ENCODE results near the gene MBP.

Gene MBP

DNA sequence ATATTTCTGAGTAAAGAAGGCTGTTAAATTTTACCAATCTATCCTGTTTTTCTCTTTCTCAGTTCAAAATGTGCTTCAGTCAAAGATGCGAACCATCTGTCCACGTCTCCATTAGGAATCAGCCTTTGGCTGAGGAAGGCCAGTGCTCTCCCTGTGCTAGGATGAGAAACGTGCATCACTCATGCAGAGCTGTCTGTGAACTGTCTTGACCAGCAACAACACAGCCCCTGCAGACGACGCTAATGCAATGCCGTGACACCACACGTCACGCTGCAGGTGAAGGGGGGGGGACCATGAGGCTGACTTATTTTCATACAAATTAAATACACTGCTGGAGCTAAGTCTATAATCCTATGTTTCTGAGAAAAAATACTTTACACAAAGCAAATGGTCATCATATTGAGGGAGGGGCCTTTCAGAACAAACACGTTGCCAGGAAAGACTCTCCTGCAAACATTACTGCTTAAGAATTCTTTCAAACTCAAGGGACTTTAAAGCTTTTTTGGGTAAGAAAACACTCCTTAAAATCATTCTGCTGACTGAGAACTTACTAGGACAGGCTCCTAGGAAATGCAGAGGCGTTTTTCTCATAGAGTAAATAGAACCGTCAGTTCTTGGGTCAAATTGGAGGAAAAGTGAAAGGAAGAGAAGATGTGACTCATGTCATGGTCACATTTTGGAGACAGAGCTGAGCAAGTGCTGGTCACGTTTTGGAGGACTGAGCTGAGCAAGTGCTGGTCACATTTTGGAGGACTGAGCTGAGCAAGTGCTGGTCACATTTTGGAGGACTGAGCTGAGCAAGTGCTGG is 97.0 kb downstream of the MBP start:
- TF ChIP-seq, protein P1, sequence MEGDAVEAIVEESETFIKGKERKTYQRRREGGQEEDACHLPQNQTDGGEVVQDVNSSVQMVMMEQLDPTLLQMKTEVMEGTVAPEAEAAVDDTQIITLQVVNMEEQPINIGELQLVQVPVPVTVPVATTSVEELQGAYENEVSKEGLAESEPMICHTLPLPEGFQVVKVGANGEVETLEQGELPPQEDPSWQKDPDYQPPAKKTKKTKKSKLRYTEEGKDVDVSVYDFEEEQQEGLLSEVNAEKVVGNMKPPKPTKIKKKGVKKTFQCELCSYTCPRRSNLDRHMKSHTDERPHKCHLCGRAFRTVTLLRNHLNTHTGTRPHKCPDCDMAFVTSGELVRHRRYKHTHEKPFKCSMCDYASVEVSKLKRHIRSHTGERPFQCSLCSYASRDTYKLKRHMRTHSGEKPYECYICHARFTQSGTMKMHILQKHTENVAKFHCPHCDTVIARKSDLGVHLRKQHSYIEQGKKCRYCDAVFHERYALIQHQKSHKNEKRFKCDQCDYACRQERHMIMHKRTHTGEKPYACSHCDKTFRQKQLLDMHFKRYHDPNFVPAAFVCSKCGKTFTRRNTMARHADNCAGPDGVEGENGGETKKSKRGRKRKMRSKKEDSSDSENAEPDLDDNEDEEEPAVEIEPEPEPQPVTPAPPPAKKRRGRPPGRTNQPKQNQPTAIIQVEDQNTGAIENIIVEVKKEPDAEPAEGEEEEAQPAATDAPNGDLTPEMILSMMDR (conservative IDR thresholded peaks at IDR 0.05): no peak
- no peak for TF ChIP-seq ZFX (IDR thresholded peaks at IDR 0.05)
- H3K27ac ChIP-seq: no peak overlapping the region

DNA sequence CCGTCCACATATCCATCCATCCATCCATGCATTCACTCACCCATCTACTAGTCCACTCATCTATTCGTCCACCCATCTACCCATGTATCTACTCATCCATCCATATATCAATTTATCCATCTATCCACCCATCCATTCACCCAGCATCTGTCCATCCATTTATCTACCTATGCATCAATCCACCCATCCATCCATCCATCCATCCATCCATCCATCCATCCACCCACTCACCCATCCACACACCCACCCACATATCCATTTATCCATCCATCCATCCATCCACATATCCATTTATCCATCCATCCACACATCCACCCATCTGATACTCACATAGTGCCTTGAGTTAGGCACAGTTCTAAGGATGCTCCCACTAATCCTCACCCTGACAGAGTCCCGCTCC is 99.0 kb downstream of the MBP start:
- H3K27ac ChIP-seq: no peak overlapping the region
- TF ChIP-seq, protein P1 (conservative IDR thresholded peaks at IDR 0.05): no peak
- no peak for TF ChIP-seq ZFX (IDR thresholded peaks at IDR 0.05)

DNA sequence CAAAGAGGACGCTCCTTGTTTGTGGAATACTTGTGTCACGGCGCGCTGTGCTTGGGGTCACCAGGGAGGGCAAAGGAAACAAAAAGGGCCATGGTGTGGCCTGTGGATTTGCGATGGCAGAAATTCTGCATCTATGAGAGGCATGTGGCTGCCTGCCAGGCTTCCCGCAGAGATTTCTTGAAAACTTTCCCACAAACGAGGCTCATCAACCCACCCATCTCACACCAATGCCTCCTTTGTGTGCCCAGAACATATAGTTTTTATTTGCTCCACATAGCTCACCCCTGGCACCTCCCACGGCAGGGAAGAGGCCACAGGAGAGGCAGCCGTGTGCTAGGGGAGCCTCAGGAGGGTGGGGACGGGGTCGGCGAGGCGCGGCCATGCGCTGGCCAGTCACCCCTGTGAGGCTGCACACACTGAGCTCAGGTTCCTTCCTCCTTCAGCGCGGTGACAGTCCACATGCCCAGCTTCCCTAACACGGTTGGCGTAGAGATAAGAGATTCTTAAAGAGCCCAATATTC is 100.3 kb downstream of the MBP start:
- no peak overlapping the region for H3K27ac ChIP-seq
- no peak for TF ChIP-seq ZFX (IDR thresholded peaks at IDR 0.05)
- TF ChIP-seq, protein P1 (conservative IDR thresholded peaks at IDR 0.05): no peak

DNA sequence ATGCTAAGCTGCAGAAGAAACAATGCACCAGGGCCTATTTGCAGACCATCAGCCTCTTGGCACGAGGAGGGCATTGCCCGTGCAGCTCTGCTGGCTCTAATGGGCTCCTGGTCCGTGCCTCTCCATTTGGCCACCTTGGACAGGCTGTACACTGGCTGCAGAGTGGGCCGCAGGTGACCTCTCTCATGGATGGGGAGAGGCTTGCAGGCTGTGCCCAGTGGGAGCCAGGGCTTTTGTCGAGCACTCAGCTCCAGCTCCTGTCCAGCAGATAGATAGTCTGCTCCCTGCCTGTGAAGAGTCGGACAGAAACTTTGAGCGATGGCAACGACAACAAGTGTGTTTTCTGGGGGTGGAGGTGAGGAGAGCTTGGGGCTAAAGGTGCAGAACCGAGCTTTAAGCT is 100.9 kb downstream of the MBP start:
- no peak for TF ChIP-seq ZFX (IDR thresholded peaks at IDR 0.05)
- TF ChIP-seq, protein P1 (conservative IDR thresholded peaks at IDR 0.05): no peak
- H3K27ac ChIP-seq: no peak overlapping the region

DNA sequence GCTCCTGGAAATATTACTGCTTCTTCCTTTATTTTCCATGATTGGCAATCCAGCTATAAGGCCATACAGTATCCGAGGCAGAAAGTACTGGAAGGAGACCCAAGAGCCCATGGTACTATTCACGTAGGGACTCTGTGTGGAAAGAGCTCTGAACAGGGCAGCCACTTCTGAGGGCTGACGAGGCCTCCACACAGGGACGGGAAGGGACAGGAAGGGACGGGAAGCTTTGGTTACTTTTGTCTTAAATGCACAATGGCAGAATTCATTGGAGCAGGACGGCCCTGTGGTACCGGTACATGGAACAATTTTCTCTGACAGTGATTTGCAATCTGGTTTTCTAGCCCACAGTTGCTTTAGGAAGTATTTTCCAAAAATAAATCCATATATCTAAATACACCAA is 102.4 kb downstream of the MBP start:
- TF ChIP-seq, protein P1 (conservative IDR thresholded peaks at IDR 0.05): no peak
- TF ChIP-seq ZFX (IDR thresholded peaks at IDR 0.05): no peak

DNA sequence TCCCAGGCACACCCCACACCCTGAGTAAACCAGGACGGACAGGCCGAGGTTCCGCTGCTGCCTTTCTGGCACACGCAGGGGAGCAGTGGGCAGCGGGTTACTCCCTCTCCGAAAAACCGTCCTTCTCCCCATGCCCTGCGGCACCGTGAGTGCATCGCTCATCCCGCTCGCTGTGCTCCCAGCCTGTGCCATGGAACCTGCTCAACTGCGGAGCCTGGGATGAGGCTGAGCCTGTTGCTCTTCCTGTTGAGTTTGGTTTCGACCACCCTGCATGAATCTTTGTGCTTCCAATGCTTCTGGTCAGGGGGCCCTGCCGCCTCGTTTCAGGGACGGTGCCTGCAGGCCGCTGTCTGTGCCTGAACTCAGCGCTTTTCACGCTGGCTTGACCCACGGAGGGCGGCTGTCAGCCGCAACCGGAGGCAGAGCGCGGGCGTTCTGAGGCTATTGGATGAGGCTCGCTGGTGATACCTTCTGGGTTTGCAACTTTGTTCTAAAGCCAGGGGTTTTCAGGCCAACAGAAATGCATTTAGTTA is 106.7 kb downstream of the MBP start:
- no peak overlapping the region for H3K27ac ChIP-seq
- TF ChIP-seq, protein P1 (conservative IDR thresholded peaks at IDR 0.05): no peak
- no peak for TF ChIP-seq ZFX (IDR thresholded peaks at IDR 0.05)

More for the DNA sequence above, 102.4 kb downstream of the MBP start:
- H3K27ac ChIP-seq: no peak overlapping the region

DNA sequence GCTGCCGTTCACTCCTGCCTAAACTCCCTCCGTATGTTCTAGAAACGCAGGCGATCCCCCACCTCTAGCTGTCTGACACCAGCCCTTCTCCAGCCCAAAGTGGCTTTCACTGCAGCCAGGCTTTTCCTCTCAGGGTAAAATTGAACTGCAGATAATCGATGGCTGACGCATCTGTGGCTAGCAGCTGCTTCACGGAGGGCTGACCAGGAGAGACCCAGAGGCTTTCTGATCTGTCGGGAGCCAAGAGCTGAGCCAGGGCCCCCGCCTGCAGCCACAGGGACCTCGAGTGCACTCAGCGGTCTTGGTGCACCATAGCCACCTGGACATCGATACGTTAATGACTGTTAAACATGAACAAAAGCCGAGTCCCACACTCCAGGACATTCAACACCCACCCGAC is 107.5 kb downstream of the MBP start:
- TF ChIP-seq ZFX (IDR thresholded peaks at IDR 0.05): no peak
- TF ChIP-seq, protein P1 (conservative IDR thresholded peaks at IDR 0.05): no peak
- no peak overlapping the region for H3K27ac ChIP-seq

Data from C4-2B (cell line).